SK-N-SH (cell line): ENCODE data around the gene STIM2. TPM values are rescaled to one million over a fixed set of nuclear protein-coding genes. Genes with fewer than 3 reads are reported as not detected.

ENCODE experiments used
- CTCF ChIA-PET: fragments of 300-600, 350-600 bp; formaldehyde crosslinking; extraction: SDS; loops from one replicate; lab custom pipeline; 2021; lab: Yijun Ruan, JAX
- POLR2A ChIA-PET: fragments of 350-600 bp; sonication (Branson Sonifier 250); formaldehyde crosslinking; extraction: SDS; loops from one replicate; lab custom pipeline; 2020; ENCODE audit warnings: antibody characterized with exemption, inconsistent platforms; lab: Yijun Ruan, JAX
- DNase-seq: peaks from one replicate; pipeline ENCODE4 v3.0.0; 2012
- H2AFZ ChIP-seq: fragments of 200-600 bp; sonication (generic); 2 replicates; pipeline ENCODE4 v1.8.1; 2016; ENCODE audit warnings: antibody characterized with exemption, mild to moderate bottlenecking, low read depth
- H3F3A ChIP-seq: fragments of 200-600 bp; sonication (generic); replicated peaks from 2 replicates; pipeline ENCODE3; 2016; ENCODE audit warnings: antibody characterized with exemption, mild to moderate bottlenecking; ENCODE audit not compliant: insufficient read depth
- H3K27ac ChIP-seq, 2 experiments: fragments of 200-500 bp in 1 of 2; fragments of 200-600 bp in 1 of 2; sonication (Bioruptor generic) in 1 of 2; sonication (generic), shearing (Covaris generic) in 1 of 2; 2 replicates each; pipeline versions ENCODE4 v1.5.1 to v1.6.1; 2014 to 2016; ENCODE audit warnings: low read depth in 2 of 2, inconsistent platforms in 1 of 2, low read length in 1 of 2, mild to moderate bottlenecking in 1 of 2, mixed read lengths in 1 of 2
- H3K27me3 ChIP-seq: fragments of 200-600 bp; sonication (generic), shearing (Covaris generic); 2 replicates; pipeline ENCODE4 v1.6.1; 2016; ENCODE audit warnings: mixed run types; ENCODE audit not compliant: insufficient read depth
- H3K36me3 ChIP-seq, 2 experiments: fragments of 200-500 bp in 1 of 2; fragments of 200-600 bp in 1 of 2; sonication (Bioruptor generic) in 1 of 2; sonication (generic) in 1 of 2; replicated peaks in 1 of 2; 2 replicates each; pipeline versions ENCODE3 to v1.5.1; 2014 to 2016; ENCODE audit warnings: low read length in 1 of 2, mild to moderate bottlenecking in 1 of 2; ENCODE audit not compliant: insufficient read depth in 2 of 2, control insufficient read depth in 1 of 2
- H3K4me1 ChIP-seq, 2 experiments: fragments of 200-500 bp in 1 of 2; fragments of 200-600 bp in 1 of 2; sonication (Bioruptor generic) in 1 of 2; sonication (generic), shearing (Covaris generic) in 1 of 2; 2 replicates each; pipeline versions ENCODE4 v1.5.1 to v1.6.1; 2014 to 2016; ENCODE audit warnings: low read depth in 1 of 2, low read length in 1 of 2, mixed run types in 1 of 2; ENCODE audit not compliant: insufficient read depth in 2 of 2, control insufficient read depth in 1 of 2
- H3K4me2 ChIP-seq: fragments of 200-600 bp; sonication (generic), shearing (Covaris generic); 2 replicates; pipeline ENCODE4 v1.6.1; 2017; ENCODE audit warnings: mixed run types
- H3K4me3 ChIP-seq, 2 experiments: fragments of 200-500 bp in 1 of 2; fragments of 200-600 bp in 1 of 2; sonication (Bioruptor generic) in 1 of 2; sonication (generic), shearing (Covaris generic) in 1 of 2; 2 replicates each; pipeline versions ENCODE4 v1.5.1 to v1.8.1; 2014 to 2016; ENCODE audit warnings: low read depth in 2 of 2, inconsistent platforms in 1 of 2, low read length in 1 of 2, mild to moderate bottlenecking in 1 of 2, mixed read lengths in 1 of 2, moderate library complexity in 1 of 2
- H3K79me2 ChIP-seq: fragments of 200-600 bp; sonication (generic); 2 replicates; pipeline ENCODE4 v1.8.1; 2017; ENCODE audit warnings: mild to moderate bottlenecking; ENCODE audit not compliant: insufficient read depth
- H3K9ac ChIP-seq: fragments of 200-600 bp; sonication (generic); 2 replicates; pipeline ENCODE4 v1.6.1; 2017; ENCODE audit warnings: mixed run types
- H3K9me2 ChIP-seq: fragments of 200-600 bp; sonication (generic); 2 replicates; pipeline ENCODE4 v1.6.1; 2017; ENCODE audit warnings: mixed run types
- H3K9me3 ChIP-seq: fragments of 200-600 bp; sonication (generic); 2 replicates; pipeline ENCODE4 v1.6.1; 2017; ENCODE audit warnings: mixed run types, mild to moderate bottlenecking, moderate library complexity
- H4K20me1 ChIP-seq: fragments of 200-600 bp; sonication (generic); 2 replicates; pipeline ENCODE4 v1.6.1; 2017; ENCODE audit warnings: mild to moderate bottlenecking, mixed run types; ENCODE audit not compliant: insufficient read depth
- CHD2 ChIP-seq: fragments of 150-350 bp; IDR thresholded peaks from 2 replicates; pipeline ENCODE4 v1.6.1; 2018; ENCODE audit warnings: low read length; ENCODE audit not compliant: partially characterized antibody
- EP300 ChIP-seq, 2 experiments: IDR thresholded peaks; 2 replicates each; pipeline versions ENCODE4 v1.4.0 to v1.6.1; 2012; ENCODE audit warnings: borderline replicate concordance in 1 of 2, low read depth in 1 of 2, low read length in 1 of 2
- FOXJ3 ChIP-seq: sonication (generic); formaldehyde crosslinking; IDR thresholded peaks from 2 replicates; pipeline ENCODE4 v1.5.1; 2020; ENCODE audit warnings: mild to moderate bottlenecking, missing genetic modification reagents
- FOXM1 ChIP-seq: IDR thresholded peaks from 2 replicates; pipeline ENCODE4 v1.4.0; 2012; ENCODE audit warnings: low read depth, mild to moderate bottlenecking
- GABPA ChIP-seq: IDR thresholded peaks from 2 replicates; pipeline ENCODE4 v1.4.0; 2012; ENCODE audit warnings: low read depth, mild to moderate bottlenecking
- MEF2A ChIP-seq: IDR thresholded peaks from 2 replicates; pipeline ENCODE4 v1.4.0; 2012; ENCODE audit warnings: low read depth, borderline replicate concordance
- SMC3 ChIP-seq: IDR thresholded peaks from 2 replicates; pipeline ENCODE4 v1.6.1; 2012; ENCODE audit warnings: low read depth, low read length, improper control_type of control experiment
- WGBS: methylation state at CpG from one replicate; pipeline ENCODE4 v1.1.6; 2017; ENCODE audit warnings: low lambda C conversion rate; 5-methylcytosine and 5-hydroxymethylcytosine counted together
- polyA plus RNA-seq, 3 experiments: library from polyadenylated mRNA; depleted of rRNA; stranded (reverse); fragments of >200 nt; gene quantifications; 2 replicates each; pipeline ENCODE4 v1.2.3, GENCODE V29; 2012
- TF ChIP-seq, protein P1 (sequence below): fragments of 200-600 bp; sonication (generic); IDR thresholded peaks from 2 replicates; pipeline ENCODE4 v1.6.1; 2017; ENCODE audit warnings: antibody characterized with exemption, mild to moderate bottlenecking, moderate library complexity
- TF ChIP-seq, protein P2 (sequence below): IDR thresholded peaks from 2 replicates; pipeline ENCODE4; 2012
- TF ChIP-seq, protein P3 (sequence below): IDR thresholded peaks from 2 replicates; pipeline ENCODE4 v1.4.0; 2012; ENCODE audit warnings: low read depth, borderline replicate concordance

Gene STIM2
- polyA plus RNA-seq, 1 of the 3 experiments (the other 2 are of a cell fraction) = 14.7 TPM

DNA sequence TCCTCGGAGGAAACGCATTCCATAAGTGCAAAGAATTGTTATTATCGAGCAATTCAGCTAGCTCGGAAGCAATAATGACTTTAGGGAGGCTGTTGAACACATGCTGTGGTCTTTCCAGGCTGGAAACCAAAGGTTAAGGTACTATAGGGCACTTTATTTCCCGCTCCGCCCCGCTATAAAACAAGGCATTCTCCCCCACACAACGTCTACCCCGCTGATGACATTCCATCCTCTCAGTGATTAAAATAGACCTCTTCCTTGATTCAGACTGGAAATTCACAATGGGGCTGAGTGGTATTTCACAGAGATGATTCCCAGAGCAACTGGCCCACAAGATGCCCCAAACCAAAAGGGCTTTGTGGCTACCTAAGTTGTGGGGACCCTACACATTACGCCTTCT, 196.4 kb downstream of the STIM2 start:
- Histone ChIP-seq H3K9ac (no peak overlapping the region), H3K4me2 (no peak overlapping the region), H3F3A (no peaks in the 10 kb centered on the region), H3K79me2 (no peaks in the 10 kb centered on the region), H3K27me3 (peaks cover 53% of the 10 kb centered on the region), H4K20me1 (no peaks in the 10 kb centered on the region), H3K9me3 (no peaks in the 10 kb centered on the region), H3K4me1 (no peaks in the 10 kb centered on the region), H3K4me3 (no peak overlapping the region), H3K27ac (no peak overlapping the region), H3K36me3 (no peaks in the 10 kb centered on the region), H3K9me2 (no peaks in the 10 kb centered on the region), H2AFZ (no peak overlapping the region)
- no peak for TF ChIP-seq EP300 (IDR thresholded peaks at IDR 0.05; ENCODE audit: borderline replicate concordance in 1 of 2, low read depth in 1 of 2, low read length in 1 of 2)
- no peak for DNase-seq
- POLR2A ChIA-PET = no interaction called here
- WGBS = 40% methylated on average over 10 of the region's 10 CpGs
- CTCF ChIA-PET = interaction anchor here (2.4 kb wide), 1 partner anchor 9 kb away, joined by 19 read pairs; no protein-coding TSS in a partner anchor

DNA sequence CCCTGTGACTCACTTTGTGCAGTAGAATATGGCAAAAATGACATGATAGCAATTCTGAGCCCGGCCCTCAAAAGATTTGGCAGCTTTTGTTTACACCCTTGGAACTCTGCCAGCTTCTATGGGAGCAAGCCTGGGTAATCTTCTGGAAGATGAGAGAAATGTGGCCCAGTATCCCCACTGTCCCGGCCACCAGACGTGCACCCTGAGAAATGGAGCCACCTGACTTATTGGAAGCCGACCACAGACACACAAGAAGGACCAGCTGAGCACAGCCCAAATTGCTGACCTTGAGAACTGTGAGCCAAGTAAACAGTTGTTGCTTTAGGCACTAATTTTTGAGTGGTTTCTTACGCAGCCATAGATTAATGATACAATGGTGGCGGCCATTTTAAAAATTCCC, 197.0 kb downstream of the STIM2 start:
- no peak overlapping the region for H3K4me3 ChIP-seq
- H3K9me3 ChIP-seq = no peaks in the 10 kb centered on the region
- CTCF ChIA-PET = interaction anchor here (1.0 to 2.4 kb wide), 2 partner anchors 9 to 261 kb away, joined by 3 to 19 read pairs; no protein-coding TSS in a partner anchor
- no peak overlapping the region for H2AFZ ChIP-seq
- TF ChIP-seq SMC3 = no peak
- no peak for TF ChIP-seq FOXJ3
- TF ChIP-seq CHD2 = no peak
- no peak for TF ChIP-seq FOXM1
- TF ChIP-seq, protein P1, sequence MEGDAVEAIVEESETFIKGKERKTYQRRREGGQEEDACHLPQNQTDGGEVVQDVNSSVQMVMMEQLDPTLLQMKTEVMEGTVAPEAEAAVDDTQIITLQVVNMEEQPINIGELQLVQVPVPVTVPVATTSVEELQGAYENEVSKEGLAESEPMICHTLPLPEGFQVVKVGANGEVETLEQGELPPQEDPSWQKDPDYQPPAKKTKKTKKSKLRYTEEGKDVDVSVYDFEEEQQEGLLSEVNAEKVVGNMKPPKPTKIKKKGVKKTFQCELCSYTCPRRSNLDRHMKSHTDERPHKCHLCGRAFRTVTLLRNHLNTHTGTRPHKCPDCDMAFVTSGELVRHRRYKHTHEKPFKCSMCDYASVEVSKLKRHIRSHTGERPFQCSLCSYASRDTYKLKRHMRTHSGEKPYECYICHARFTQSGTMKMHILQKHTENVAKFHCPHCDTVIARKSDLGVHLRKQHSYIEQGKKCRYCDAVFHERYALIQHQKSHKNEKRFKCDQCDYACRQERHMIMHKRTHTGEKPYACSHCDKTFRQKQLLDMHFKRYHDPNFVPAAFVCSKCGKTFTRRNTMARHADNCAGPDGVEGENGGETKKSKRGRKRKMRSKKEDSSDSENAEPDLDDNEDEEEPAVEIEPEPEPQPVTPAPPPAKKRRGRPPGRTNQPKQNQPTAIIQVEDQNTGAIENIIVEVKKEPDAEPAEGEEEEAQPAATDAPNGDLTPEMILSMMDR = no peak
- no peak for TF ChIP-seq EP300 (IDR thresholded peaks at IDR 0.05; ENCODE audit: borderline replicate concordance in 1 of 2, low read depth in 1 of 2, low read length in 1 of 2)
- TF ChIP-seq, protein P2, sequence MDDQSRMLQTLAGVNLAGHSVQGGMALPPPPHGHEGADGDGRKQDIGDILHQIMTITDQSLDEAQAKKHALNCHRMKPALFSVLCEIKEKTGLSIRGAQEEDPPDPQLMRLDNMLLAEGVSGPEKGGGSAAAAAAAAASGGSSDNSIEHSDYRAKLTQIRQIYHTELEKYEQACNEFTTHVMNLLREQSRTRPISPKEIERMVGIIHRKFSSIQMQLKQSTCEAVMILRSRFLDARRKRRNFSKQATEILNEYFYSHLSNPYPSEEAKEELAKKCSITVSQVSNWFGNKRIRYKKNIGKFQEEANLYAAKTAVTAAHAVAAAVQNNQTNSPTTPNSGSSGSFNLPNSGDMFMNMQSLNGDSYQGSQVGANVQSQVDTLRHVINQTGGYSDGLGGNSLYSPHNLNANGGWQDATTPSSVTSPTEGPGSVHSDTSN = no peak
- no peak for TF ChIP-seq MEF2A
- TF ChIP-seq GABPA = no peak
- TF ChIP-seq, protein P3, sequence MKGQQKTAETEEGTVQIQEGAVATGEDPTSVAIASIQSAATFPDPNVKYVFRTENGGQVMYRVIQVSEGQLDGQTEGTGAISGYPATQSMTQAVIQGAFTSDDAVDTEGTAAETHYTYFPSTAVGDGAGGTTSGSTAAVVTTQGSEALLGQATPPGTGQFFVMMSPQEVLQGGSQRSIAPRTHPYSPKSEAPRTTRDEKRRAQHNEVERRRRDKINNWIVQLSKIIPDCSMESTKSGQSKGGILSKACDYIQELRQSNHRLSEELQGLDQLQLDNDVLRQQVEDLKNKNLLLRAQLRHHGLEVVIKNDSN = no peak
- no peaks in the 10 kb centered on the region for H3K9me2 ChIP-seq
- H3K4me2 ChIP-seq = no peak overlapping the region
- no peak for DNase-seq
- no peak overlapping the region for H3K27ac ChIP-seq
- no peaks in the 10 kb centered on the region for H3K79me2 ChIP-seq
- POLR2A ChIA-PET = no interaction called here
- WGBS = 27% methylated on average over 6 of the region's 6 CpGs
- no peaks in the 10 kb centered on the region for H3F3A ChIP-seq
- peaks cover 52% of the 10 kb centered on the region for H3K27me3 ChIP-seq
- no peaks in the 10 kb centered on the region for H3K36me3 ChIP-seq
- no peaks in the 10 kb centered on the region for H3K4me1 ChIP-seq
- H4K20me1 ChIP-seq = no peaks in the 10 kb centered on the region
- H3K9ac ChIP-seq = no peak overlapping the region
